ENCODE measurements around the gene DZIP1. TPM values are rescaled to one million over a fixed set of nuclear protein-coding genes. Genes with fewer than 3 reads are reported as not detected.

DZIP1 gene
- total RNA-seq, 4 donors from 2014 or later = 6.4 to 15.3 (median 8.1) TPM

DNA sequence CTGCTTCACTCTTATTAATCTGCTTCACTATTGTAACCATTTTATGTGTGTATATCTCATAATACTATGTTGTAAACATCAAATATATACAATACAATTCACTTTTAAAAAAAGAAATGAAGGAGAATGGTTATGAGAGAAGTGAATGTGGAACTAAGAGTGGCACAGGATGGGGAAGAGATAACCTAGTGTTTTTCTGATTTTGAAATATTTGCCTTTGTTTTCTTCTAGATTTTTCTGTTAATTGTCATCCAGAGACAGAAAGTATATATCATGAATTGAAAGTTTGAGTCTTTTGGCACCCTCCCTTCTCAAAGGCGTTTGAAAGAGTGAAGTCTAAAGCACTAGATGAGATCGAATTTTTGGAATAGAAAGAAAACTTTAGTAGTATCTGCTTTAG, 35.2 kb upstream of the DZIP1 start:
- no peak overlapping the region for H3K27ac ChIP-seq
- peaks cover 0 to 61% (median 34%) of the 10 kb centered on the region in 4 donors for H3K4me1 ChIP-seq

DNA sequence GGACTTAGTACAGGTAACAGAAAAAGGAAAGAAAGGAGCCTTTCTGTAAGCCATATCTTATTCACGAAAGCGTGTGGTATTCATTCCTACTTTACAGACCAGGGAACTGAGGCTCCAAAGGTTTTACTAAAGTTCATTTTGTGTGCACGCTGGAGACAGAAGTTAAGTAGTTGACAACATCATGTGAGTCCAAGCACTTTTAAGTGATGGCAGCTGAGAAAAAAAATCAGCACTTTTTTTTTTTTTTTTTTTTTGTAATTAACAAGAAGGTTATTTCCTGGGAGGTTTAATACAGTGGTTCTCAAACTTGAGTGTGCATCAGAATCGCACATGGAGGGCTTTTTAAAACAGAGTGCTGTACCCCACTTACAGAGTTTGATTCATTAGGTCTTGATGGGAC, 34.5 kb upstream of the DZIP1 start:
- no peaks in the 10 kb centered on the region for H3K27me3 ChIP-seq
- H3K4me3 ChIP-seq = peak overlapping the region in 1 of 4 donors; percentile 82
- TF ChIP-seq, protein P1, sequence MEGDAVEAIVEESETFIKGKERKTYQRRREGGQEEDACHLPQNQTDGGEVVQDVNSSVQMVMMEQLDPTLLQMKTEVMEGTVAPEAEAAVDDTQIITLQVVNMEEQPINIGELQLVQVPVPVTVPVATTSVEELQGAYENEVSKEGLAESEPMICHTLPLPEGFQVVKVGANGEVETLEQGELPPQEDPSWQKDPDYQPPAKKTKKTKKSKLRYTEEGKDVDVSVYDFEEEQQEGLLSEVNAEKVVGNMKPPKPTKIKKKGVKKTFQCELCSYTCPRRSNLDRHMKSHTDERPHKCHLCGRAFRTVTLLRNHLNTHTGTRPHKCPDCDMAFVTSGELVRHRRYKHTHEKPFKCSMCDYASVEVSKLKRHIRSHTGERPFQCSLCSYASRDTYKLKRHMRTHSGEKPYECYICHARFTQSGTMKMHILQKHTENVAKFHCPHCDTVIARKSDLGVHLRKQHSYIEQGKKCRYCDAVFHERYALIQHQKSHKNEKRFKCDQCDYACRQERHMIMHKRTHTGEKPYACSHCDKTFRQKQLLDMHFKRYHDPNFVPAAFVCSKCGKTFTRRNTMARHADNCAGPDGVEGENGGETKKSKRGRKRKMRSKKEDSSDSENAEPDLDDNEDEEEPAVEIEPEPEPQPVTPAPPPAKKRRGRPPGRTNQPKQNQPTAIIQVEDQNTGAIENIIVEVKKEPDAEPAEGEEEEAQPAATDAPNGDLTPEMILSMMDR (IDR thresholded peaks at IDR 0.05) = no peak
- TF ChIP-seq EP300 (IDR thresholded peaks at IDR 0.05; ENCODE audit: low read depth) (no peak), POLR2AphosphoS5 (IDR thresholded peaks at IDR 0.05) (no peak), POLR2A (IDR thresholded peaks at IDR 0.05) (no peak)
- WGBS, 2 donors (ENCODE audit: low coverage in 1 of 2) = 67 to 81% methylated on average over 4 of the region's 4 CpGs
- intact Hi-C loops (cut with DNase I; ENCODE audit: low total_unique reads) = no loop called here
- H3K27ac ChIP-seq = peak overlapping the region in 1 of 4 donors; percentile 94
- H3K9me3 ChIP-seq = no peaks in the 10 kb centered on the region
- H3K4me1 ChIP-seq = peaks cover 0 to 58% (median 27%) of the 10 kb centered on the region in 4 donors
- DNase-seq = no peak
- in situ Hi-C loops (cut with MboI; ENCODE audit: low pct_ligation_motif_present in 1 of 4, low pct_unique_long_range_greater_than_20kb in 1 of 4, low sequenced_read_pairs in 3 of 4) = no loop called here
- no peaks in the 10 kb centered on the region for H3K36me3 ChIP-seq

More for the DNA sequence above, 35.2 kb upstream of the DZIP1 start:
- 64 to 82% methylated on average over 2 of the region's 2 CpGs for WGBS, 2 donors (ENCODE audit: low coverage in 1 of 2)
- intact Hi-C loops (cut with DNase I; ENCODE audit: low total_unique reads) (no loop called here), in situ Hi-C loops (cut with MboI; ENCODE audit: low pct_ligation_motif_present in 1 of 4, low pct_unique_long_range_greater_than_20kb in 1 of 4, low sequenced_read_pairs in 3 of 4) (no loop called here)
- Histone ChIP-seq H3K9me3 (no peaks in the 10 kb centered on the region), H3K27me3 (no peaks in the 10 kb centered on the region), H3K36me3 (no peaks in the 10 kb centered on the region), H3K4me3 (no peak overlapping the region)
- no peak for TF ChIP-seq POLR2A (IDR thresholded peaks at IDR 0.05)
- TF ChIP-seq, protein P1 (IDR thresholded peaks at IDR 0.05) = no peak
- no peak for TF ChIP-seq POLR2AphosphoS5 (IDR thresholded peaks at IDR 0.05)
- no peak for TF ChIP-seq EP300 (IDR thresholded peaks at IDR 0.05; ENCODE audit: low read depth)
- no peak for DNase-seq

DNA sequence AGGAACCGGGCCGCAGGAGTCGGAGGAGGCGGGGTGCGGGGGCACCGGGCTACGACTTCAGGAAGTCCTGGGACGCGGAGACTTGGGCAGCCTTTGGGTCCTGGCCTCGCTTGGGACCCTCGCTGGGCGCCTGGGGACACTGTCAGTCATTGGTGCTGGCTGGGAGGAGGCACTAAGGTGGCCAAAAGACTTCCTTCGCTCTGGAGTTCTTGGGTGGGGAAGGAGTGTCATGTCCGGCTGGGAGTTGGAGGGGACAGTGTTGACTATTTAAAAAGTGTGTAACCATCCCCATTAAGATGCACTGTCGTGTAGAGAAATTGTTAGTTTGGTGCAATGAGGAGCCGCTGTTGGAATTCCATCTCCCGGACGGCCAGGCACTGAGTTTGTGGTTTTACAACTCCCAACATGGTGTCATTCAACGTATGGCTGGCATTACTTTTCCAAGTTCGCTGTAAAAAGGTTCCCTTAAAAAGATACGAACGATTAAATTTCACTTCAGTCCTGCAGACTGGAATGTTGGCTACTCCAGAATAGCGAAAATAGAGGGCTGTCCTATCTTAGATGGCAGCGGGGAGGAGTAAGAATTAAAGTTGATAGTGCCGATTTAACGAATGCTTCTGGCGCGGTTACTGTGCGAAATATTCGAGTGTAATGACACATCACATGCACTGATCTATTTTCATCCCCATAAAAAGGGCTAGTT, 33.2 kb upstream of the DZIP1 start:
- H3K27ac ChIP-seq = peak overlapping the region; percentile 94 to 98 (median 95)
- H3K9me3 ChIP-seq = no peaks in the 10 kb centered on the region
- TF ChIP-seq, protein P1 (IDR thresholded peaks at IDR 0.05) = no peak
- no peak for TF ChIP-seq POLR2A (IDR thresholded peaks at IDR 0.05)
- peak in 1 of 3 donors; percentile 13 for TF ChIP-seq POLR2AphosphoS5 (IDR thresholded peaks at IDR 0.05)
- no peak for TF ChIP-seq EP300 (IDR thresholded peaks at IDR 0.05; ENCODE audit: low read depth)
- no peaks in the 10 kb centered on the region for H3K36me3 ChIP-seq
- 1 to 4% methylated on average over 15 to 25 of the region's 30 CpGs for WGBS, 2 donors (ENCODE audit: low coverage in 1 of 2)
- in situ Hi-C loops (cut with MboI; ENCODE audit: low pct_ligation_motif_present in 1 of 4, low pct_unique_long_range_greater_than_20kb in 1 of 4, low sequenced_read_pairs in 3 of 4) (no loop called here), intact Hi-C loops (cut with DNase I; ENCODE audit: low total_unique reads) (loop anchor here (1.0 kb wide), 1 partner anchor 41 kb away; no protein-coding TSS in a partner anchor)
- peak overlapping the region; percentile 70 to 97 (median 85) for H3K4me3 ChIP-seq
- peaks cover 0 to 56% (median 25%) of the 10 kb centered on the region in 4 donors for H3K4me1 ChIP-seq
- H3K27me3 ChIP-seq = no peaks in the 10 kb centered on the region
- peak; percentile 63 for DNase-seq

DNA sequence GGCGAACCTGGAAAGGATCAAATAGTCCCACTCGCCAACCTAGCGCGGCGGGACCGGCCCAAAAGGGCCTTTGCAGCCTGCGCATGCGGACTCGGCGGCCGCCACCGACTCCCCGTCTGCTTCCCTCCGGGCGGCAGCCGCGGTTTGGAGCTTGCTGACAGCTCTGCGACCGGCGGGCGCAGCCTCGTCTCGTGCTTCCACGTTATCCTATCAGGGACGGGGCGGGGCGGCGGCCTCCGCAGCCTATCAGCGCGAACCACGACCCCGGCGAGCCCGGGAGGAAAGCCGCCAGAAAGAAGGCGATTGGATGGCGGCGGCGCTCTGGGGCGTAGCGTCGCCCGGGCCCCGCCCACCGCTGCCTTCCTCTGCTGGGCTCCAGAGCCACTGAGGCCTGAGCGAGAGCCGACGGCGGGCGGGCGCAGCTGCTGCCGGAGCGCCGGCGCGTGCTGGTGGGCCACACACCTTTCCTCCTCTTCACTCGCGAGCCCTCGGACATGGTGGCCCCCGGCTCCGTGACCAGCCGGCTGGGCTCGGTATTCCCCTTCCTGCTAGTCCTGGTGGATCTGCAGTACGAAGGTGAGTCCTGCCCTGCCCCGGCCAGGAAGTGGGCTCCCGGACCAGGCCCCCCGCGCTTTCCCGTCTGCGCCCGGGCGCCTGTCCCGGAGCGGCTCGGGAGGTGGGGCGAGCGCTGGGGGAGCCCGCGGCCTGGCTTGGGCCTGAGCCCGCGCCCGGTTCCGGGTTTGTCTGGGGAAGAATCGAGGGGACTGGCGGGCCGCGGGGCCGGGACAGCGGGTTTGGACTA, 32.5 kb upstream of the DZIP1 start, which contains the start of gene DNAJC3:
Gene DNAJC3, plus strand, starts transcription at position 378 of the 802 bp plus-strand sequence. Its CDS starts 117 bp downstream, at position 495.
- 0% methylated on average over 46 of the region's 90 CpGs; no CpG with 5 or more reads in 1 of the 2 donors for WGBS, 2 donors (ENCODE audit: low coverage in 1 of 2)
- peak; percentile 99 for DNase-seq
- peak within 1 kb of the TSS; percentile 70 to 97 (median 85) for H3K4me3 ChIP-seq
- H3K36me3 ChIP-seq = no peaks in the 10 kb centered on the region
- peaks cover 0 to 51% (median 25%) of the 10 kb centered on the region in 4 donors for H3K4me1 ChIP-seq
- intact Hi-C loops (cut with DNase I; ENCODE audit: low total_unique reads) = loop anchor here (1.0 kb wide), 1 partner anchor 41 kb away; no protein-coding TSS in a partner anchor
- H3K9me3 ChIP-seq = peaks cover 0 to 3% of the 10 kb centered on the region in 2 donors
- in situ Hi-C loops (cut with MboI; ENCODE audit: low pct_ligation_motif_present in 1 of 4, low pct_unique_long_range_greater_than_20kb in 1 of 4, low sequenced_read_pairs in 3 of 4) = no loop called here
- TF ChIP-seq POLR2AphosphoS5 (IDR thresholded peaks at IDR 0.05) (peak; percentile 98 to 99 (median 98)), POLR2A (IDR thresholded peaks at IDR 0.05) (peak; percentile 98), EP300 (IDR thresholded peaks at IDR 0.05; ENCODE audit: low read depth) (no peak)
- TF ChIP-seq, protein P1 (IDR thresholded peaks at IDR 0.05) = no peak
- peak within 1 kb of the TSS; percentile 94 to 98 (median 95) for H3K27ac ChIP-seq
- no peaks in the 10 kb centered on the region for H3K27me3 ChIP-seq

Measured in transverse colon (tissue), 4 donors.